ENCODE measurements around the gene MIPEP.
A peak's percentile ranks its signal among the peaks of the same experiment; 100 is the strongest.
"Not testable (repeated sequence)": the region's sequence is repeated elsewhere in the genome, so short reads cannot be mapped to it uniquely, and the experiment has no call there.

Gene MIPEP

DNA sequence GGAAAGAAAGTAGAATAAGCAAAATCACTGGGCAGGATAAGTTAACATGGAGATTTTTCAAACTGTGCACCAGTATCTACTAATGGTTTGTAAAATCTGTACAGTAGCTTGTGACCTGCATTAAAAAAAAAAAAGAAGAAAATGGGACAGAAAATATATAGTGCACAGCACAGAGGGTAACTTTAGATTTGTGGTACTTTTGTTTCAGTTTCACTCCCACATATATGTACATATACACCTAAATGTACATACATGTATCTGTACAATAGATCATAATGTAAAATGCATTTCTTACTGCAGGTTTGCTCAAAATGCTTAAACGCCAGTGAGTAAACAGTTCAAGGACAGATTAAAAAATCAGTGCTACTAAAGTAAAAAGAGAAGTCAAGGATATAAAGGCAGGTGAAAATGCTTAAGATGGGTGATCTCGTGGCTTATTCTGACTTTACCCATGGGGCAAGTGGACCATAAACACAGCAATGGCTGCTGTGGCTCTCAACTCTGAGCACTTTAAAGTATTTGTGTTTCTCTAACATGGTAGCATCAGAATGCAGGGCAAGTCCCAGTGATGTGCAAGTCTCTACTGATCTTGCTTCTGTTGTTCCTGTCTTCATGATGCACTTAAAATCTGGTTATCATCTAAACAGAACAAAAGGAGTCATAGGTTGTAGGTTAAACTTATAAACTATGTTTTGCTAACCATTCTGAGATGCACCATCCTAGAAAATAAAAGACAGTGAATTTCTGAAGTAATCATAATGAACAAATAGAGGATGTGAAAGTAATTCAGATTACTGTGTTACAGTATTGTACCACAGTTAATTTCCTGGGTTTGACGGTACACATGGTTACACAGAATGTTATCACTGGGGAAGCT, 112.3 kb downstream of the MIPEP start:
- no peak for DNase-seq (ENCODE audit: low spot score)

DNA sequence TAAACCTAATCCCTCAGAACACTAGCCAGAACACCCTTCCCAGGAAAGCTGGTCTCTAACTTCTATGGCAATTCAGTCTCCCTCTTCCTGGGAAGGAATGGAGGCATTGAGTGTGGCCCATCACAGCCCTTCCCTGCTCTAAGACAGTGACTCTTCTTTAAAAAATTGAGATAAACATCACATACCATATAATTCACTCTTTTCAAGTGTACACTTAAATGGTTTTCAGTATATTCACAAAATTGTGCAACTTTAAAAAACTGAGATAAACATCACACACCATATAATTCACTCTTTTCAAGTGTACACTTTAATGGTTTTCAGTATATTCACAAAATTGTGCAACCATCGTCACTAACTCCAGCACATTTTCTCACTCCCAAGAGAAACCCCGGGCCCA, 116.5 kb downstream of the MIPEP start:
- no peak for DNase-seq (ENCODE audit: low spot score)

DNA sequence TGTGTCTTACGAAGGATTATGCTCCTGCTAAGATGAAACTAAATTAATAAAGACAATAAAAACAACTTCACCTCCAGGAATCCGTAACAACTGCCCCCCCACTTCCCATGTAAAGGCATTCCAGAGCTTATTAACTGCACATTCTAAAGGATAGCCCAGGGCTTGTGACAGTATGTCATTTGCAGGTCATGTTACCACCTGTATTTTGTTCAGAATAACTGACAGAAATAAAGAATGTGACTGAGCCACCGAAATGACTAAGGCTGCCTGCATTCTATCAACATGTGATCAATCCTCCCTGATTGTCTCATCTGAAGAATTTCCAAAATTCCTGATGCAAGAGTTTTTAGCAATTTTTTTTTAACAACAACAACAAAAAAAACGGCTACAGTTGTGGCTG, 117.2 kb downstream of the MIPEP start:
- no peak for DNase-seq (ENCODE audit: low spot score)

DNA sequence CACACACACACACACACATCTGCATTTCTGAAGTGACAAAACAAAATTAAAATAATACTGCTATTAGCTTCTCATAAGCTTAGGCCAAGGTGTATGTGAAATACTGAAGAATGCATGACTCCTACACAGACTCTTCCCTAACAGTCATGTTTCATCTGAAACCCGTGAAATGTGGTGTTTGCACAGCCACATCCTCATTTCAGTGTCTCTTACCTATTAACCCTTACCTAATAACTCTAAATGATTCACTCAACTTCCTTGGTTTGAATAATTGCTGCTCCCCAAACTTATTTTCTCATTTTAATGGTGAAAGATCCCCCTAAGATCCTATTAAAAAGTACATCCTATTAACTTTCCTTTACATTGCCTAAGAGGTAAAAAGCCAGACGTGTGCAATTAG, 117.6 kb downstream of the MIPEP start:
- DNase-seq (ENCODE audit: low spot score), result no peak

DNA sequence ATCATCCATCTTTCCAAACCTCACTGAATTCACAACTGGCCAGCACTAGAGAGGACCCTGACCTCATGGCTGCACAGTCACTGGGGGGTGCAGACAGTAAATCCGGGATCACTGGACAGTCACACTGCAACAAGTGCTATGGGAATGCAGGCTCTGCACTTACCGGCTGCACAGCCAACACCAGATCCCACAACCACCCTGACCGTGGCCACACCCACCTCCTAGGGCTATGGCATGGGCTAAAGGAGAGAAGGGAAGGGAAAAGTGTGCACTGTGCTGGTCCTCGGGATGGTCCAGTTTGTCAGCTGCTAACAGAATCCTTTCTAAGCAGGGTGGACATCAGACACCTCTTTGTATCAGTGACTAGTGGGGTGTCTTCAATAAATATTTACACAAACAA, 118.2 kb downstream of the MIPEP start:
- no peak for DNase-seq (ENCODE audit: low spot score)

DNA sequence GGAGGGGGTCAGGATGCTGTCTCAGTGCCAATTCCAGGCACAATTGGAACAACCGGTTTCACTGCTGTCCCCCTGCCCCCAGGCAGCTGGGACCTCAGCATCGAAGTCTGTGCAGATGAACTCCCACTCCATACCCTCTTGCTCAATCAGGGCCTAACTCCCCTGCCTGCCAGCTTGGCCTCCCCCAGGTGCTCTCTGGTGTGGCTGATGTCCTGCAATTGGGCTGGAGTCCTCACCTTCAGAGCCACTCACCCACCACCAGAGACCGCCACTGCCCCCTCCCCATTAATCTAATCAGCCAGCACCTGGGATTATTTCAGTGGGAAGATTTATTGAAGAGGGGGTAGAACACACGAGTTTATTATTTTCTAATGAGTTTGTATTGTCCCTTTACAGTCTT, 118.8 kb downstream of the MIPEP start:
- DNase-seq (ENCODE audit: low spot score), result no peak

DNA sequence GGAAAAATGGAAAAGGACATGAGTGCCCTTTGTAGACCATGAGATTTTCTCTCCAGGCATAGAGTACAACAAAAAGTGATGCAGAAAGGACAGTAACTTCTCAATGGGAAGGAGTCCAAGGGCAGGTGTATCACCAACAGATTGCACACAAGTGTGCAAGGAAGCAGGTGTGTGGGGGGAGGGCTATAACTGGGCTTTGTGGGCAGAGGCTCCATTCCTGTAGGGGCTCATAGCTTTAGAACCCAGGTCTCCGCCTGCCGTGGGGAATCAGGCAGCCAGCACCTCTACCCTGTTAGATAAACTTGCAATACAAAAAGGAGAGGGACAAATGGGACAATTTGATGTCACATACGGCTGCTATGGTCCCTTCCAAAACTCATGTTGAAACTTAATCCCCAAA, 119.8 kb downstream of the MIPEP start:
- DNase-seq (ENCODE audit: low spot score), result no peak

DNA sequence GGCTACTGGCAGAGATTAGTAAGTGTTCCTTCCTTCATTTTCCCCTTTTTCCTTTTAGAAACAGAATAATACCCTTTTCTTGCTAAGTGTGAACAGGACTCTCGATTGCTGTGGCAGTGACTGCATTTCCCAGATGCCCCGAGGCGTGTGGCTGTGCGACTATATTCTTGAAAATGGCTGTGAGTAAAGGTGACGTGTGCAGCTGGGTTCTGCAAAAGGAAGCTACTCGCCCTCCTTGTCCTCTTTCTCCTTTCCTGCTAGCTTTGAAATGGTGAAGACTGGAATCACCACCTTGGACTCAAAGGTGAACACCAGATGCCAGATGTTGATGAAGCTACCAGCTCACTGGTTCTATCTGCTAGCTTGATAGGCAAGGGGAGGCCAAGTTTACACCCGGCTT, 121.4 kb downstream of the MIPEP start:
- DNase-seq (ENCODE audit: low spot score), result no peak

DNA sequence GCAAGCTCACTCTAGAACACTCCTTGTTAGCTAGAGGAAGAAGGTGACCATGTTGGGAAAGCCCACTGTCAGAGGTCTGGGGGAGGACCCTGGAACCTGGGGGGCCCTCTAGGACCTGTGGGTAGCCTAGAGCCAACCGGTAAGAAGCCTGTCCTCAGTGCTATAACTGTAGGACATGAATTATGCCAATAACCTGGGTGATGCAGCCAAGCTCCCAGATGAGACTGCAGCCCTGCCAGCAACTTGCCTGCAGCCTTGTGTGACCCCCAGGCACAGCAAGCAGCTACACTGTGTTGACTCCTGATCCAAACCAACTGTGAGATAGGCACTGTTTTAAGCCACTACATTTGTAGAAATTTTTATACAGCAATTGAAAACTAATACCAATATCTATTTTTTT, 122.3 kb downstream of the MIPEP start:
- no peak for DNase-seq (ENCODE audit: low spot score)

DNA sequence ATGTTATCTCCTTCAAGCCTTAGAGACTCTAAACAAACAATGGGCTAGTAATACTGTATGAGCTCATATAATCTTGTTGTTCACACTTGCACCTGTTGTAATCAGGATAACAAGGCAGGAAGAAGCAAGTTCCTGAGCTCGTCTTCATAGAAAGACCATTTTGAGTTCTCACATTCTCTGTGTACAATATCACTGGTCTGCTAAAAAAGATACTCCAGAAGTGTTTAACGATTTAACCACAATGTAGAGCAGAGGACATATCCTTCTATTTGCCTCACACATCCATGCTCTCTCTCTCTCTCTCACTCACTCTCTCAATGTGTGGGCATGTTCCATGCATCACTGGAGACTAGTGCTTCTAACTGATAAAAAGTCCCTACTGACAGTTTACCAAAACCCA, 122.9 kb downstream of the MIPEP start:
- no peak for DNase-seq (ENCODE audit: low spot score)

DNA sequence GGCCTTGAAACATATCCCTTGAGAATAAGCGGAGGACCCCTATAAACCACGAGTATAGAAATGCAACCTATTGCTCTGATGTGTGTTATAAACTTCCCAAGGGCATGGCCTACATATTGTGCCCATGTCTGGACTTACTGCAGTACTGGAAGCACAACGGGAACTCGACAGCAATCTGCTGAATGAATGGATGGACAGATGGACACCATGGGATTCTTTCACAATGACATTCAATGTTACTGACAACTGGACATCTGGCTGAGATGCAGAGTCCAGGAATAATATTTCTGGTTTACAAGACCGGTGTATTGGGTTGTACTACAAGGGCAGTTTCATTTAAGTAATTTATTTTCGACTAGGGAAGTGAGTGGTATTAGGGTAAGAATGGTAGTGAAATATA, 123.7 kb downstream of the MIPEP start:
- DNase-seq (ENCODE audit: low spot score), result no peak

DNA sequence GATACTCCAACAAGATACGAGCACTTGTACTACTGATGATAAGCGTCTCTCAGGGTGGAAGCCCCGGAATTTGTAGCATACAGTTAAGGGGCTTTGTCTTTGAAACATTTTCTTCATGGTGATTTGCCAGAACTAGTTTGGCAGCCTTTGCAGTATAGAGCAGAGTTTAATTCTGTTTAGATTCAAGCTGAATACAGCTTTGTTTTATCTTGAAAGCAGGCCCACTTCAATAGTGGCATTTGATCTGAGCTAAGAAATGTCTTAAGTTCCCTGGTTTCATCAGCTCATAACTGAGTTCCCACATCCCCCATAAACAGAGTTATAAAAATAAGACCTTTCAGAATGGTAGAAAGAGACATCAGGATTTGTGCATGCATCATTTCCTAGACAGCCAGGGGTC, 125.9 kb downstream of the MIPEP start:
- no peak for DNase-seq (ENCODE audit: low spot score)

DNA sequence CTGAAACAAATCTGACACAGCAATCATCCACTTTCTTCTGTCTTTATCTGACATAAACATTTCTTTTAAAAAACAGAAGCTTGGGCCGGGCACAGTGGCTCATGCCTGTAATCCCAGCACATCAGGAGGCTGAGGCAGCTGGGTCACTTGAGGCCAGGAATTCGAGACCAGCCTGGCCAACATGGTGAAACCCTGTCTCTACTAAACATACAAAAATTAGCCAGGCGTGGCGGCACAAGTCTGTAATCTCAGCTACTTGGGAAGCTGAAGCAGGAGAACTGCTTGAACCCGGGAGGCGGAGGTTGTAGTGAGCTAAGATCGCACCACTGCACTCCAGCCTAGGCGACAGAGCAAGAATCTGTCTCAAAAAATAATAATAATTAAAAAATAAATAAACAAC, 127.4 kb downstream of the MIPEP start:
- DNase-seq (ENCODE audit: low spot score), result not testable (repeated sequence)

DNA sequence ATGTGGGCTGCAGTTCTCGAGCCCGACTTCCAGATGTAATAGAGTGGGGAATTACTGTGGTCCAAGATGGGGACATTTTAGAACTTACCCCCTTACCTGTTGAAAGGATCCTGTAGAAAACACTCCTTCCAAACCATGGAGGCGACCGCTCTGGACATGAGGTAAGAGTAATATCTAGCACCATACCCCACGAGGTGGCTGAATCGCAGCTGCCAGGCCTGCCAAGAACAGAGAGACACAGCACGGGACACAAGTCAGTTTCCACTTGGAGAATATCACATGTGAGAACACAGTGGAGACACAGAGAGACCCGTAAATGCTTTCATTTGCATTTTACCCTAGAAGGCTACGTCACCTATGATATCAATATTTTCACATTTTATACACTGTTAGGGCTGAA, 129.2 kb downstream of the MIPEP start:
- DNase-seq (ENCODE audit: low spot score), result no peak

DNA sequence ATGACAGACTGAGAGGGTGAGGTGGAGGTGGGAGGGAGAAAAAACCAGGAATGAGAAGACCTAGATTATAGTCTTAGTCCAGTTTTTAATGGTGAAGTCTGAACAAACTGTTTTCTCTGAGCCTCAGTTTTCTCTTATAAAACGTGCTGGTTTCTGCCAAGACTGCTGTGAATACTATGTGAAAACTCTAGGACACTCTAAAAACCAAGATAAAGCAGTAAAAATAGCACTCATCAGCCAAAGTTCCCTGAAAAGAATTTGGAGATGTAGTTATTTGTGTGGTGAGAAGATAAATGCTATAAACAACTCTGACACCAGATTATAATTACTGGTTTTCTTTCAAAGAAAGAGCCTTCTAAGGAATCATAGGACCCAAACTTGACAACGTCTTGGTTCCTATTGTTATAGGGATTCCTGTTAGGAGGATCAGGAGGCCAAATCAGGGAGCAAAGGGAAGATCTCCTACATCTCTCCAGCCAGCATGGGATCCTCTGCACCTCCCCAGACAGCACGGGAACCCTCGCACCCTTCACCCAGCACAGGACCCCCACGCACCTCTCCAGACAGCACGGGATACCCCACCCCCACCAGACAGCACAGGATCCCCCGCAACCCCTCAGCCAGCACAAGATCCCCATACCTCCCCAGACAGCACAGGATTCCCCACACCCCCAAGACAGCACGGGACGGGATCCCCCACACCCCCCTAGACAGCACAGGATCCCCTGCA, 130.2 kb downstream of the MIPEP start:
- DNase-seq (ENCODE audit: low spot score), result no peak

DNA sequence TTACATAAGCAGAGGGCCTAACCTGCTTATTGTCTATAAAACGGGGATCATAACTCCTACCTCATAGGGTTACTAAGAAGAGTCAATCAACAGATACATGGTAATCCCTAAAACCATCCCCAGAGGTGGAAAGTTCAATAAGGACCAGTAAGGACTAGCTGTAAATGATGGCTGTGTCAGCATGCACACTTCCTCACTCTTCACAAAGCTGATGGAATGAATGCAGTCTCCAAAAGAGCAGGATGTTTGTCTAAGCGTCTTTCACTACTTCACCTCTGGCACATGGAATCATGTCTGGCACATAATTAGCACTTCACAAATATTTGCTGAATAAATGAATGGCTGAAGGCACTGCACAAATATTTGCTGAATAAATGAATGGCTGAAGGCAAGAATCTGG, 134.2 kb downstream of the MIPEP start:
- no peak for DNase-seq (ENCODE audit: low spot score)

DNA sequence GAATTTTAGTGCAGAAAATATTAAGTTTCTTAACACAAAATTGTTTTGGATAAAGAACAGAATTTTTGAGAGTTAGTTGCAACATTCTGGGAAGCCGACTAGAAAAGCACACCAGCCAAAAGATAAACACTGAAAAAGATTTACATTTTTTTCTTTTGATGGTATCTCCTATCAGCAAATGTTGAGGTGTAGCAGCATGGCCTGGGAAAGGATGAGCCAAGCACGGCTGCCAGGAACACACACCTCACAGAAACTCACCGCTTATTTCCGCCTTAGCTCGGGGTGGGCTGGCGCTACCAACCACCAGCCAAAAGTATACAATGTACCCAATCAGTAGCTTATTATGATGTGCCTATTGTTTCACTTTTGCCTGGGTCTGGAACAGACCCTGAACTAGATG, 134.7 kb downstream of the MIPEP start:
- DNase-seq (ENCODE audit: low spot score), result peak; percentile 38

DNA sequence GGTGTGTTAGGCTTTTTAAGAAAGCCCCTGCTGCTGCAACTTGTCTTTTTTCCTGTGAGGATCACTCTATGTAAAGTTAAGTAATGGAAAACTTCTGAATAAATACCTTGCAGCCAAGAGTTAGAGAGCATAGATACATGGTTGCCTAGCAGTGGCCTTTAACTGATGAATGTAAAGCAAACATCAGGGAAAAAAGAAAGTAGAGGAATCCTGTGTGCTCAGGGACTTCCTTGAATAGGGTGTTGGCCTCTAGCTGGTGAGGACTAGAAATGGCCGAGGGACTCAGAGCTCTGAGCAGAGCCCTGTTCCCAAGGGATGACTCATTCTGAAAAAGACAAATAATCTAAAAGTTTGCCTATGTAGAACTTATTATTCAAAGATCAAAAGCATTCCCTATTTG, 135.7 kb downstream of the MIPEP start:
- DNase-seq (ENCODE audit: low spot score), result peak; percentile 28

DNA sequence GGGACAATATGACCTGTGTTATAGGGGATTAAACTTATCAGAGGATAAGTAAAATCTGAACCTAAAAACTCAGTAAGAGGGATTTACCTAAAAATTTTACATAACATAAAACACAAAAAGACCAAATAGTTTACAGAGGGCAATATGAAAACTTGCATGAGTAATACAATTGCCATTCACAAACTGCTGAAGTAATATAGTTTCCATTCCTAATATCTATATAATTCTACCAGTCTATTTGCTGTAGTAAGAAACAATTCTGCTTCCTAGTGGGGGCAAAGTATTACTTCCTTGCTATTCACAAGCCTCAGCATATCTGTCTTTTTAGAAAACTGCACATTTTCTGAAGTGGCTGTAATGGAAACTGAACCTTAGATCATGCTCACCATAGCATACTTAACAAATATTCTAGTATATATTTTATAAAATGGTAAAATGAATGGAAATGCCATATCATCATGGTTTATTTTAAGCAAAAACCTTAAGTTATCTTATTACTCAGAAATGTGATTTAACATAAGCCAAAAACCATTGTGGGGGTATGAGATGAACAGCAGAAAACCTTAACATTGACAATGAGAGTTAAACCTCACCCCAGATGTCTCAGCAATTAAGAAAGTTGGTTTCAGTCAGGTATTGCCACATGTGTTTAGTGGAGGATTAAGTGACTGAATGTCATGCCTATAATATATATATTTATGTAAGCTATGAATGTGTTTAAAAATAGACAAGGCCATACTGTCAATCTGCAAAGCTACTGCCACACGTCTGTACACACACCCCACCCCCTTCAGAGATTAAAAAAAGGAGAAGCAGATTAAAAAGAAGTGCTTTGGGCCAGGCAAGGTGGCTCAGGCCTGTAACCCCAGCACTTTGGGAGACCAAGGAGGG, 136.8 kb downstream of the MIPEP start:
- no peak for DNase-seq (ENCODE audit: low spot score)

DNA sequence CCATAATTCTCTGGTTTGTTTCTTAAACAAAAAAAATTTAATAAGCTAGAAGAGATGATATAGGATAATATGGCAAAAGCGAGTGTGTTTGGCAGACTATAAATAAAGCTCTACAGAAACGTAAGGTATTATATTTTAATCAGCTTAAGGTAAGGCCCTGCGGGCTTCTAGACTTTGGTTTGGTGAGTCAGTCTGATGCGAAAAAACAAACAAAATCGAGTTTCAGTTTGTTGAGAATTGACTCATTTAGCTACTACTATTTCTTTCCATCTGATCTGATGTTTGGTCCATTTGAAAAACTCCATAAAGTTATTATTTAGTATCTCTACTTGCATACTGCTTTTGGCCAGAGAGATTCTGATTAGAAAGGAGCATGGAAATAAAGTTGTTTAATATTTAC, 138.0 kb downstream of the MIPEP start:
- DNase-seq (ENCODE audit: low spot score), result no peak

DNA sequence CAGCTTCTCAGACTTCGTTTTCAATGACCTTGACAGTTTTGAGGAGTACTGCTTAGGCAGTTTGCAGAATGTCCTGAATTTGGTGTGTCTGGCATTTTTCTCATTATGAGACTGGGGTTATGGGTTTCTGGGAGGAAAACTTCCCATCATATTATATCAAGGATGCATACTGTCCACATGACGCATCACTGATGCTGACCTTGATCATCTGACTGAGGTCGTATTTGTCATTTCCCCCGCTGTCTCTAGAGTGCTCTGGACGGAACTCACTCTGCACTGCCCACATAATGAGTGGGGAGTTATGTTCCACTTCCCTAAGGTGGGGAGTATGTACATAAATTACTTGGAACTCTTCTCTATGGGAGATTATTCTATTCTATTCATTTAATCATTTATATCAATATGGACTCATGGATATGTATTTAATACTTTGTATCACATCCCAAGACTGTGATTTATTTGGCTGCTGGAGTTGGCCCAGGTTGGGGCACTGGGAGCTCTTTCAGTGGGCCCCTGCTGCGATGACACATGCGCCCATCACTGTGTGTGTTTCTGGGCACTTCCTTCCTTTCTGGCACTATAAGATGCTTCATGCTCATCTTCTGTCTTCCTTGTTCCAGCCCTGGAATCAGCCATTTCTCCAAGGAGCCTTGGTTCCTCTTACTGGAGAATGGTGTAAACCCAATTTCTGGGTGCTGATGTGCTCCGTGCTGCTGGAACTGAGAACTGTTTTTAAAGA, 138.6 kb downstream of the MIPEP start:
- no peak for DNase-seq (ENCODE audit: low spot score)

DNA sequence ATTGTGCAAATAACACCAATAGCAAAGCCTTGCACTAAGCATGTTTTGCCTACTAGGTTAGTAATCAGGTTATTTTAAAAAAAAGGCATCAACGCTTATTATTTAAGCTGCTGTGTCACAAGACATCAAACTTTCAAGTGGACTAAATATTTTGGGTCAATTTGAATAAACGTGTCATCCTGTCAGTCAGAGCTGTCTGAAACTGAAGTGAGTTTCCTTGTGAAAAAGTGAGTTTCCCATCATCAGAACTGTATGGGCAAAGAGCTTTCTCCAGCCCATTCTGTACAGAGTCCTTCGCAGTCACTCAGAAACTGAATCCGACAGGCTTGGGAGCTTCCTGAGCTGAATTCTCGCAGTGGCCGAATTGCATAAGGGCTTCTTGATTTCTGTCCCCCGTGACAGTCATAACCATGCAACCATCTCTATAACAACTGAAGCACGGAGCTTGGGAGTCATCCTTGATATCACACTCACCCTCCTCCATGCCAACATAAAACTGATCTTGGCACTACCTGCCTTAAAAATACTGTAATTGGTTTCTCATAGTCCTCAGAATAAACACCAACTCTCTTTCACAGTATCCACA, 139.8 kb downstream of the MIPEP start:
- no peak for DNase-seq (ENCODE audit: low spot score)
